Measurements from ENCODE around the gene MUC6.

The MUC6 gene

GRCh38 chr11:1054143-1055108, 17.9 kb upstream of the MUC6 start:
- no peak for DNase-seq (ENCODE audit: low read depth)
- H3K4me3 ChIP-seq (ENCODE audit: control insufficient read depth, low read depth, low read length): no peak overlapping the region
- TF ChIP-seq, protein P1, sequence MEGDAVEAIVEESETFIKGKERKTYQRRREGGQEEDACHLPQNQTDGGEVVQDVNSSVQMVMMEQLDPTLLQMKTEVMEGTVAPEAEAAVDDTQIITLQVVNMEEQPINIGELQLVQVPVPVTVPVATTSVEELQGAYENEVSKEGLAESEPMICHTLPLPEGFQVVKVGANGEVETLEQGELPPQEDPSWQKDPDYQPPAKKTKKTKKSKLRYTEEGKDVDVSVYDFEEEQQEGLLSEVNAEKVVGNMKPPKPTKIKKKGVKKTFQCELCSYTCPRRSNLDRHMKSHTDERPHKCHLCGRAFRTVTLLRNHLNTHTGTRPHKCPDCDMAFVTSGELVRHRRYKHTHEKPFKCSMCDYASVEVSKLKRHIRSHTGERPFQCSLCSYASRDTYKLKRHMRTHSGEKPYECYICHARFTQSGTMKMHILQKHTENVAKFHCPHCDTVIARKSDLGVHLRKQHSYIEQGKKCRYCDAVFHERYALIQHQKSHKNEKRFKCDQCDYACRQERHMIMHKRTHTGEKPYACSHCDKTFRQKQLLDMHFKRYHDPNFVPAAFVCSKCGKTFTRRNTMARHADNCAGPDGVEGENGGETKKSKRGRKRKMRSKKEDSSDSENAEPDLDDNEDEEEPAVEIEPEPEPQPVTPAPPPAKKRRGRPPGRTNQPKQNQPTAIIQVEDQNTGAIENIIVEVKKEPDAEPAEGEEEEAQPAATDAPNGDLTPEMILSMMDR (IDR thresholded peaks at IDR 0.05; ENCODE audit: control insufficient read depth, insufficient read depth, low read depth, low read length, missing control alignments): no peak

DNA sequence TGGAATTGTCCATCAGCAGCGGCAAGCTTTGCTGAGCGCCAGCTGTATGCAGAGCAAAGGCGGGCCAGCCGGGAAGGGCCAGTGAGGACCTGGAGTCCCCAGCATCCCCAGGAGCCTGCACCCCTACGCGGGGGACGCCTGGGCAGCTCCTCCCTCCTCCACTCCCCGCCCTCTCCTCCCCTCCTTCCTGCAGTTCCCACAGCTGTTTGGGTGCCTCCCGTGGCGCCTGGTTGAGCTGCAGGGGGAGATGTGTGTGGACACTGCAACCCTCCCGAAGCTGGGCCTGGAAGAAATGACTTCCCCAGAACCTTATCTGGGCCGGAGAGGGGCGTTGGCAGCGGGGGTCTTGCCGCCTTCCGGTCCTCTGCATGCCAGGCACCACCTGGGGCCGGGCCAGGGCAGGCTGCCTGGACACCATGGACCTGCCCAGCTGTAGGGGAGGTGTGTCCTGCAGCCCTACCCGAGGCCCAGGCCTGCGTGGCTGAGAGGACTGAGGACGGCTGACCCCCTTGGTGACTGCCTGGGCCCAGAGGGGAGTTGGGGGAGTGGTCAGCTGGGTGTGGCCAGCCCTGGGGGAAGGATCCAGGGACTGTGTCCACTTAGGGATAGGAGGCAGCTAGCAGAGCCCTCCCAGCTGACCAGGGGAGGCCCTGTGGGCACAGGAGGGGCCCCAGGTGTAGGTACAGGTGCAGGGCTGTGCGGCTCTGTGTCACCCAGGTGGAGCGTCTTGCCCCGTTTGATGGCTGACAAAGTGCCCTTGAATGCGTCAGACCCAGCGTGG, 16.8 kb upstream of the MUC6 start:
- no peak for DNase-seq (ENCODE audit: low read depth)
- TF ChIP-seq, protein P1 (IDR thresholded peaks at IDR 0.05; ENCODE audit: control insufficient read depth, insufficient read depth, low read depth, low read length, missing control alignments): no peak
- H3K4me3 ChIP-seq (ENCODE audit: control insufficient read depth, low read depth, low read length): no peak overlapping the region

DNA sequence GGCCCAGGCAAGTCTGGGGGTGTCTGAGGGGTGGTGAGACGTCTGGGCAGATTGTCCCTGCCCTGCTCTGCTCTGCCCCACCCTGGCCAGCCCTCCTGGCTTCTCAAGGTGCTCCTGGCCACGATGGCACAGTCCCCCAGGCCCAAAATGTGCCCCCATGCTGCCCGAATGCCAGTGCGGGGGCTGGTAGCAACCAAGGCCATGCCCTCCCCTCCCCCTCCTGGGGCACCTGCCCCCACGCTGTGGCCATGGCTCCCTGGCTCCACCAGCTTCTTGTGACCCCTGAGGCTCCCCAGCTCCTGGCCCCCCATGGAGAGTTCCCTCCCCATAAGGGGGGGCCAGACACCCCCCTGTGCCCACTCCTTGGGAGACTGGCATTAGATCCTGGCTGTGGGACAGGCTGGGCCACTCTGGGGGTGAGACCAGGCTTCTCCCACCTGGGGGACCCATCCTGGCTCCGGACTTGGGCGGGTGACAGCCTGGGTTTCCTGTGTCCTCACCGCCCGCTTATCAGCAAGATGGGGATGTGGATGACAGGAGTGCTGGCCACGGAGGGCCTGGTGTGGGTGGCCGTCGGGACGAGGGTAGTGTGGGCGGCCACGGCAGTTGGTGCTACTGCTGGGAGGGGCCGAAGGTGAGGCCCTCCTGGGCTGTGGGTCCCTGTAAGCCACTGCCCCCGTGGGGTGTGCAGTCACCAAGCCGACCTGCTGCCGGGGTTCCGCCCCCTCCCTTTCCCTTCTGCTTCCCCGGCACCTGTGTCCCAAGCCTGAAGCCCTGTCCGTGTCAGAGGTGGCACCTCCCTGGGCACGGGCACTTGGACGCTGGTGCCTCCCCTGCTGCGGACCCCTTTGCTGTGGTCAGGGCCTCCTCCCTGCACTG, 15.9 kb upstream of the MUC6 start:
- no peak overlapping the region for H3K4me3 ChIP-seq (ENCODE audit: control insufficient read depth, low read depth, low read length)
- no peak for DNase-seq (ENCODE audit: low read depth)
- TF ChIP-seq, protein P1 (IDR thresholded peaks at IDR 0.05; ENCODE audit: control insufficient read depth, insufficient read depth, low read depth, low read length, missing control alignments): no peak

DNA sequence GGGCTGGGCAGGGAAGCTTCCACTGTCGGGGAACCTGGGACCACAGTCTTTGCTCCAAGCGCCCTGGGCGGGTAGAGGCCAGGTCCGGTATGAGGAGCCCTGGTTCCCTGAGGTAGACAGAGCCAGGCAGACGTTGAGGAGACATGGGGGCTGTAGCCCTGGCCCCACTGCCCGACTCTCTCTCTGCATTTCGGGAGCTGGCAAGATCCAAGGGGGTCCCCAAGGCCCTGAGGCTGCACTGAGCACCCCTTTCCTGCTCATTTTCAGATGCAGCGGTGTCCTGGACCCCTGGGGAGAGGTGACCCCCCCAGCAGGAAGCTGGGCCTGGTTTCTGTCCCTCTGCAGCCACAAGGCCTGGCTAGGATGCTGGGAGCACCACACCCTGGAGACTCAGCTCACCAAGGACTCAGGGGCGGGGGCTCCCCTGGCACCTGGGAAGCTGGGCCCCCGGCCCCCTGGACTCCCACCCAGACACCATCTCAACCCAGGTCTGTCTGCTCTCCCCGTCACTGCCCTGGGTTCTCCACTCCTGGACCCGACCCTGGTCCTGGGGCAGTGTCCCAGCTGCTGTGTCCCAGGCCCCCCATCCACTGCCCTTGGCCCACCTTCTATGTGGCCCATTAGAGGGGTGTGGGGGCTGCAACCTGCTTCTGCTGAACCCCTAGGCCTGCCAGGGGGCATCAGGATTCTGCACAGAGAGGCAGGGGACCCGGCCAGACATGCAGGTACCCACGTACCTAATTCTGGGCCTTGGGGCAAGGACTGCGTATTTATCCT, 15.0 kb upstream of the MUC6 start:
- DNase-seq (ENCODE audit: low read depth): no peak
- TF ChIP-seq, protein P1 (IDR thresholded peaks at IDR 0.05; ENCODE audit: control insufficient read depth, insufficient read depth, low read depth, low read length, missing control alignments): no peak

GRCh38 chr11:1050581-1051355, 14.2 kb upstream of the MUC6 start:
- DNase-seq (ENCODE audit: low read depth): no peak
- H3K4me3 ChIP-seq (ENCODE audit: control insufficient read depth, low read depth, low read length): no peak overlapping the region
- TF ChIP-seq, protein P1 (IDR thresholded peaks at IDR 0.05; ENCODE audit: control insufficient read depth, insufficient read depth, low read depth, low read length, missing control alignments): peak; percentile 96

More for the DNA sequence above, 15.0 kb upstream of the MUC6 start:
- no peak overlapping the region for H3K4me3 ChIP-seq (ENCODE audit: control insufficient read depth, low read depth, low read length)

Measured in AG09309 (cell line).